Naive thymus-derived CD8-positive, alpha-beta T cell (primary cell): ENCODE measurements around the gene OPRD1. TPM values are rescaled to one million over a fixed set of nuclear protein-coding genes. Genes with fewer than 3 reads are reported as not detected.
A peak's percentile ranks its signal among the peaks of the same experiment; 100 is the strongest.

Experiments used
- ATAC-seq, 2 donors: fragments of 150-1000 bp; cut with Tn5 transposase in 1 of 2; sonication (Bioruptor Pico), chemical (Tn5 transposase) in 1 of 2; 1 replicate in 1 of 2; 2 replicates in 1 of 2; pipeline ENCODE4 v1.10.0; 2021; ENCODE audit warnings: mild to moderate bottlenecking in 2 of 2, moderate library complexity in 2 of 2
- POLR2A ChIA-PET: fragments of 350-600 bp; sonication (Branson Sonifier 250); formaldehyde crosslinking; loops from one replicate; lab custom pipeline; 2021; ENCODE audit warnings: antibody characterized with exemption; lab: Charles Lee
- DNase-seq, 10 donors: peaks; one replicate each; pipeline versions ENCODE4 v3.0.0 to v3.0.0-alpha.2; 2020 to 2022
- H3K27ac Mint-ChIP-seq, 10 donors: one replicate each; pipeline ENCODE4 v1.8.0; 2020 to 2022; ENCODE audit warnings: mild to moderate bottlenecking in 10 of 10, mixed read lengths in 10 of 10, moderate library complexity in 4 of 10, inconsistent platforms in 1 of 10
- H3K27me3 Mint-ChIP-seq, 5 donors: one replicate each; pipeline ENCODE4 v1.8.0; 2021 to 2022; ENCODE audit warnings: mixed read lengths in 5 of 5
- H3K36me3 Mint-ChIP-seq, 3 donors: one replicate each; pipeline ENCODE4 v1.8.0; 2020 to 2022; ENCODE audit warnings: mixed read lengths in 3 of 3, mild to moderate bottlenecking in 2 of 3, inconsistent platforms in 1 of 3
- H3K4me1 Mint-ChIP-seq, 4 donors: one replicate each; pipeline ENCODE4 v1.8.0; 2021 to 2022; ENCODE audit warnings: mixed read lengths in 4 of 4
- H3K4me3 Mint-ChIP-seq, 10 donors: one replicate each; pipeline ENCODE4 v1.8.0; 2020 to 2022; ENCODE audit warnings: mild to moderate bottlenecking in 10 of 10, mixed read lengths in 10 of 10, moderate library complexity in 6 of 10, inconsistent platforms in 1 of 10
- H3K9me3 Mint-ChIP-seq, 9 donors: one replicate each; pipeline ENCODE4 v1.8.0; 2020 to 2022; ENCODE audit warnings: mixed read lengths in 9 of 9, mild to moderate bottlenecking in 3 of 9, inconsistent platforms in 1 of 9, moderate library complexity in 1 of 9
- polyA plus RNA-seq, 3 donors: library from polyadenylated mRNA; unstranded; fragments of 300-500 nt; fragmentation: Illumina TruSeq; gene quantifications; one replicate each; pipeline ENCODE4 v1.2.3, GENCODE V29; 2021
- total RNA-seq, 8 experiments: library from RNA in 2 of 8; stranded (reverse) in 2 of 8; gene quantifications; one replicate each; pipeline ENCODE4 v1.2.3 and lab custom pipeline; 2021 to 2026

Gene OPRD1
- total and polyA plus RNA-seq, 5 experiments from 2014 or later, result 0.02 TPM; not detected in 4

DNA sequence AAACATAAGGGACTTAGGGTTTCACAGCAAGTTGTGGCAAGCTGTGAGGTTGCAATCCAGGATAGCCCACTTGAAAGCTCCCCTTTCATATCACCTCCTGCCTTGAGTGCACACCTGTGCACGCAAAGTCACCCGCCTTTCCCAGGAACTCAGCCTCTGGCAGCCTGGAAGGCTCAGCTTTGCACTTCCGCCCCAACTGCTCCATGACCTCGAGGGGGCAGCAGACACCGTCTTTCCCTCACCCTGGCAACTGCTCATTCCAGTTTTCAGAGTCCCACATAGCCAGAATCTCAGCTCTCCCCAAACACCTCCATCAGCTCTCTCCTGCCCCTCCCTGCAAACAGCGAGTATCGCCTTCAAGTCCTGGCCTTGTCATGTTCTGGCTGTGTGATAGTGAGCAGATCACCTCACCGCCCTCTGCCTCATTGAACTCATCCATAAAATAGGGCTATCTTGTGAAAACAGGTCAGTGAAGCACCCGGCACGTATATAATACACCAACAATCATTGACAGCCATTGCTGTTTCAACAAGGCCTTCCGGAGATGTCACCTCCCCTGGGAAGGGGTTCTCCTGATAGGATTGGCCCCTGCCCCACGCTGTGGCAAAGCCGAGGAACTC, 70.1 kb downstream of the OPRD1 start:
- POLR2A ChIA-PET, result interaction anchor here (1.0 to 1.5 kb wide), 5 partner anchors 99 to 320 kb away, joined by 3 to 7 read pairs (median 5); partner anchors contain the start of gene SRSF4
- peak; percentile 65 to 88 (median 74) for DNase-seq
- no peaks in the 10 kb centered on the region for H3K36me3 Mint-ChIP-seq
- peaks cover 22 to 45% (median 44%) of the 10 kb centered on the region in 4 donors for H3K4me1 Mint-ChIP-seq
- no peaks in the 10 kb centered on the region for H3K9me3 Mint-ChIP-seq
- peak overlapping the region in 1 of 10 donors; percentile 3 for H3K4me3 Mint-ChIP-seq
- peak overlapping the region in 6 of 10 donors; percentile 4 to 74 (median 36) for H3K27ac Mint-ChIP-seq
- H3K27me3 Mint-ChIP-seq, result peaks cover 0 to under 1% (median 0%) of the 10 kb centered on the region in 5 donors
- ATAC-seq, result peak; percentile 9 to 11

- Mint-ChIP-seq H3K36me3 (no peaks in the 10 kb centered on the region), H3K4me3 (no peak overlapping the region), H3K27me3 (no peaks in the 10 kb centered on the region), H3K27ac (peak overlapping the region in 2 of 10 donors; percentile 68 to 85), H3K9me3 (no peaks in the 10 kb centered on the region), H3K4me1 (peaks cover 25 to 52% (median 49%) of the 10 kb centered on the region in 4 donors)
- DNase-seq (no peak), ATAC-seq (no peak)
- POLR2A ChIA-PET, result interaction anchor here (1.1 to 1.2 kb wide), 2 partner anchors 98 to 147 kb away, joined by 6 to 7 read pairs; no protein-coding TSS in a partner anchor
Measured at GRCh38 chr1:28883242-28883616, 71.3 kb downstream of the OPRD1 start.

DNA sequence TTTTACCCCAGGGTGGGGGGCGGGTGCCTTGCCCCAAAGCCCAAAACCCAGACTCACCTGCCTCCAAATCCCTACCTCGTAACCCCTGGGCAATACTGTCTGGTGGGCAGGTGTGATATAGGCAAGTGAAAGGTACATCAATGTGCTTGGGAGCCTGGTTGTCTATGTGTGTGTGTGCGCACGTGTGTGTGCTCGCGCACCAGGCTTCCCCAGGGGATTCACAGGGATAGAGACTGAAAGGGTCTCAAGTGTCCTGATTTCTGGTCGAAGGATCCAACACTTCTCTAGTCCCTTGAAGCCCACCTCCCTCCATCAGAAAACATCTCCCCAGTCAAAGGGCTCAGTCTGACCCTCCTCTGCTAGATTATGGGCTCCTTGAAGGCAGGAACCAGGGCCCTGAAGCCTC, 73.5 kb downstream of the OPRD1 start:
- peaks cover 27 to 68% (median 62%) of the 10 kb centered on the region in 4 donors for H3K4me1 Mint-ChIP-seq
- no peaks in the 10 kb centered on the region for H3K27me3 Mint-ChIP-seq
- POLR2A ChIA-PET, result interaction anchor here (0.6 to 2.0 kb wide), 21 partner anchors 17 to 1365 kb away, joined by 3 to 16 read pairs (median 4); partner anchors contain the start of genes EPB41, MED18, SRSF4 and TAF12
- H3K36me3 Mint-ChIP-seq, result no peaks in the 10 kb centered on the region
- DNase-seq, result no peak
- no peaks in the 10 kb centered on the region for H3K9me3 Mint-ChIP-seq
- no peak for ATAC-seq
- peak overlapping the region in 9 of 10 donors; percentile 80 to 97 (median 94) for H3K27ac Mint-ChIP-seq
- peak overlapping the region in 6 of 10 donors; percentile 8 to 92 (median 83) for H3K4me3 Mint-ChIP-seq

DNA sequence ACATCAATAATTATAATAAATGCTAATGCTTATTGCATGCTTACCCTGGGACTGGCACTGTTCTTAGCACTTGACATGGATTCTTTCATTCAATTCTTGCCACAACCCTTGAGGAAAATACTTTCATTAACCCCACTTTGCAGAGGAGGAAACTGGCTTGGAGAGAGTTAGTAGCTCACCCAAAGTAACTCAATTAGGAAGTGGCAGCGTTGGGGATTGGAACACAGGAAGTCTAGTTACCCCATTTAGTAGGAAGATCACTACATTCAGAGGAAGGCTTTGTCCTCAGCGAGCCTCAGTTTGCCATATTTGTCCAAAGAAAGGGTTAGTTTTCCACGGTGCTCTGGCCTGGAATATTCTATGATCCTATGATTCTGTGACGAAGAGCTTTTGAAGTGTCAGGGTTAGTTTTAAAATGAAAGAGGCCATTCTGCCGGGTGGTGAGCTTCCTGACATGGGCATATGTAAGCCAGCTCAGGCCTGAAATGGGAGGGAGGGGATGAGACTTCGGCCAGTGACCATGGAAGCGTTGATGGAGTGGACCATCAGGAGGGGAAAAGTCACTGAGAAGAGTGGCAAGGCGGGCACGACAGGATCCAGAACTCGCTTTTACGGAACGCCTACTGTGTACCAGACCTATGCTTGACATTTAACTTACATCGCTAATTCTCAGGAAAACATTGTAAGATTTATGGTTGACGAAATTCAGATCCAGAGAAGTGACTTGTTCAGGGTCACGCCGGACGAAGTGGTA, 74.2 kb downstream of the OPRD1 start:
- ATAC-seq (no peak), DNase-seq (no peak)
- Mint-ChIP-seq H3K4me3 (peak overlapping the region; percentile 79 to 92 (median 88)), H3K27me3 (no peaks in the 10 kb centered on the region), H3K4me1 (peaks cover 28 to 69% (median 64%) of the 10 kb centered on the region in 4 donors), H3K27ac (peak overlapping the region; percentile 80 to 96 (median 92)), H3K36me3 (no peaks in the 10 kb centered on the region), H3K9me3 (no peaks in the 10 kb centered on the region)
- POLR2A ChIA-PET, result interaction anchor here (1.0 to 1.6 kb wide), 3 partner anchors 28 to 243 kb away, joined by 3 to 7 read pairs (median 6); partner anchors contain the start of genes EPB41 and TAF12

DNA sequence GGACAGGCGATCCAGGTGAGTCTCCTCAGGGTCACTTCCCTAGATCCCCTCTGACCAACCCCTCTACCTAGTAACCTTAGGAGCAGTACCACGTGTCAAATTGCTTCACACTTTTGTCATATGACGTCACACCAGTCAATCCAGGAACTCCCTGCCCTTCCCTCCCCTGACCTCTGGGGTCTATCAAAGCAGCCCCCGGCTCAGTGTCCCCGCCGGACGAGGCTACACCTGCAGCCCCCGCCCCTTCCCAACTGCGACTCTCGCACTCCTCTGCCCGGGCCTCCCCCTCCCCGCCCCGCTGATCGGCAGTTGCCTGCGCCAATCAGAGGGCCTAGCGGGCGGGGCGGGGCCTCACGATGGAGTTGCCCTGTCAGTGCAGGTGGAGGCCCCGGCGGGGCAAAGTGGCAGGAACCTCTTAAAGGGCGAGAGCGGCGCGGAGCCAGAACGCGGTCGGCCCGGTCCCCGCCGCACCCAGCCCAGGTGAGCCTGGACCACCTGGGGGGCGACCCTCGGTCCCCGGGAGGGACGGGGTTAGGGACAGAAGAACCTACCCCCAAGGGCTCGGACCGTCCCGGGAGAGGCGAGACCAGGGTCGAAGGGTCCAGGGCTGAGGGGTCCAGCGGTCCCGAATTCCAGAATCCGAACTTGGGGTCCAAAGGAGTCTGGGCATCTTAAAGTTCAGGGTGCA, 74.9 kb downstream of the OPRD1 start:
- peak; percentile 75 to 78 for ATAC-seq

DNA sequence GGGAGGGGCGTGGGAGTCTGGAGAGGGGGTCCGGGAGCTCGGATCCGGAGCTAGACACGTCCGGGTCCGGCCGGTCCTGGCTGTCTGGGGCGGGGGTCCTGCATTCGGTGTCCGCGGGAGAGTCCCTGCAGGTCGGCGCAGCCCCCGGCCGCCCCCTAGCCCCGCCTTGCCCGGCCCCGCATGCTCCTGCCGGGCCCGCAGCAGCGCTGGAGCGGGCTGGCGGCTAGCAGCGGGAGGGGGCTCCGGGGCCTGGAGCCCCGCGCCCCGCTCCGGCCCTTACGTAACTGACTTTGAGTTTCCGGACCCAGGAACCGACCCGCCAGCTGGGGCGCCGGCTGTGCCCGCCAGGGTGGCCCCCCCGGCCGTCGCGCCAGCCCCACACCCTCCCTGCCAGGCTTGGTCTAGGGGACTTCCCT, 75.5 kb downstream of the OPRD1 start:
- Mint-ChIP-seq H3K9me3 (no peaks in the 10 kb centered on the region), H3K4me1 (peaks cover 24 to 65% (median 57%) of the 10 kb centered on the region in 4 donors), H3K27ac (peak overlapping the region in 8 of 10 donors; percentile 64 to 94 (median 89)), H3K4me3 (peak overlapping the region; percentile 81 to 93 (median 91)), H3K36me3 (no peaks in the 10 kb centered on the region), H3K27me3 (no peaks in the 10 kb centered on the region)
- ATAC-seq (peak in 1 of 2 donors; percentile 26), DNase-seq (peak; percentile 13 to 66 (median 42))
- POLR2A ChIA-PET, result interaction anchor here (0.9 to 2.0 kb wide), 2 partner anchors 27 to 381 kb away, joined by 3 to 9 read pairs; partner anchors contain the start of gene EPB41

More for the DNA sequence above, 74.9 kb downstream of the OPRD1 start:
- no peaks in the 10 kb centered on the region for H3K9me3 Mint-ChIP-seq
- POLR2A ChIA-PET, result interaction anchor here (1.0 kb wide), 1 partner anchor 27 kb away, joined by 7 read pairs; the partner anchor contains the start of gene EPB41
- H3K36me3 Mint-ChIP-seq, result no peaks in the 10 kb centered on the region
- peak overlapping the region; percentile 79 to 92 (median 88) for H3K4me3 Mint-ChIP-seq
- H3K27ac Mint-ChIP-seq, result peak overlapping the region; percentile 80 to 96 (median 92)
- DNase-seq, result peak; percentile 82 to 93 (median 89)
- no peaks in the 10 kb centered on the region for H3K27me3 Mint-ChIP-seq
- peaks cover 28 to 70% (median 62%) of the 10 kb centered on the region in 4 donors for H3K4me1 Mint-ChIP-seq

- H3K9me3 Mint-ChIP-seq, result no peaks in the 10 kb centered on the region
- H3K27ac Mint-ChIP-seq, result peak overlapping the region; percentile 64 to 94 (median 89)
- POLR2A ChIA-PET, result interaction anchor here (0.9 to 2.0 kb wide), 2 partner anchors 26 to 381 kb away, joined by 3 to 9 read pairs; partner anchors contain the start of gene EPB41
- H3K4me3 Mint-ChIP-seq, result peak overlapping the region; percentile 81 to 93 (median 91)
- H3K27me3 Mint-ChIP-seq, result no peaks in the 10 kb centered on the region
- ATAC-seq (no peak), DNase-seq (no peak)
- H3K4me1 Mint-ChIP-seq, result peaks cover 24 to 62% (median 54%) of the 10 kb centered on the region in 4 donors
- H3K36me3 Mint-ChIP-seq, result no peaks in the 10 kb centered on the region
Measured at GRCh38 chr1:28887835-28888682, 76.1 kb downstream of the OPRD1 start.

GRCh38 chr1:28888915-28889314, 76.9 kb downstream of the OPRD1 start:
- DNase-seq (no peak), ATAC-seq (no peak)
- no peaks in the 10 kb centered on the region for H3K36me3 Mint-ChIP-seq
- peaks cover 25 to 60% (median 53%) of the 10 kb centered on the region in 4 donors for H3K4me1 Mint-ChIP-seq
- H3K27me3 Mint-ChIP-seq, result no peaks in the 10 kb centered on the region
- POLR2A ChIA-PET, result interaction anchor here (0.9 to 2.0 kb wide), 2 partner anchors 25 to 32 kb away, joined by 3 to 9 read pairs; partner anchors contain the start of gene EPB41
- H3K9me3 Mint-ChIP-seq, result no peaks in the 10 kb centered on the region
- peak overlapping the region in 7 of 10 donors; percentile 34 to 70 (median 48) for H3K4me3 Mint-ChIP-seq
- peak overlapping the region in 5 of 10 donors; percentile 54 to 77 (median 62) for H3K27ac Mint-ChIP-seq

GRCh38 chr1:28889357-28889756, 77.4 kb downstream of the OPRD1 start:
- no peaks in the 10 kb centered on the region for H3K36me3 Mint-ChIP-seq
- peaks cover 25 to 57% (median 50%) of the 10 kb centered on the region in 4 donors for H3K4me1 Mint-ChIP-seq
- no peak for DNase-seq
- POLR2A ChIA-PET, result interaction anchor here (0.9 to 2.0 kb wide), 2 partner anchors 25 to 31 kb away, joined by 3 to 9 read pairs; partner anchors contain the start of gene EPB41
- peak overlapping the region in 6 of 10 donors; percentile 14 to 77 (median 65) for H3K27ac Mint-ChIP-seq
- no peaks in the 10 kb centered on the region for H3K27me3 Mint-ChIP-seq
- H3K4me3 Mint-ChIP-seq, result peak overlapping the region in 7 of 10 donors; percentile 34 to 70 (median 48)
- ATAC-seq, result no peak
- H3K9me3 Mint-ChIP-seq, result no peaks in the 10 kb centered on the region

GRCh38 chr1:28890435-28890834, 78.5 kb downstream of the OPRD1 start:
- Mint-ChIP-seq H3K36me3 (no peaks in the 10 kb centered on the region), H3K27me3 (no peaks in the 10 kb centered on the region), H3K4me1 (peaks cover 16 to 47% (median 39%) of the 10 kb centered on the region in 4 donors), H3K27ac (peak overlapping the region in 1 of 10 donors; percentile 22), H3K4me3 (no peak overlapping the region), H3K9me3 (no peaks in the 10 kb centered on the region)
- ATAC-seq (no peak), DNase-seq (no peak)
- POLR2A ChIA-PET, result no interaction called here

- Mint-ChIP-seq H3K9me3 (no peaks in the 10 kb centered on the region), H3K36me3 (no peaks in the 10 kb centered on the region), H3K27ac (no peak overlapping the region), H3K4me1 (peaks cover 15 to 43% (median 35%) of the 10 kb centered on the region in 4 donors), H3K27me3 (no peaks in the 10 kb centered on the region), H3K4me3 (peak overlapping the region in 1 of 10 donors; percentile 24)
- POLR2A ChIA-PET, result no interaction called here
- ATAC-seq (no peak), DNase-seq (no peak)
Measured at GRCh38 chr1:28890836-28891235, 78.9 kb downstream of the OPRD1 start.
